Caco-2 (cell line): ENCODE measurements around the gene RTL1. TPM values are rescaled to one million over a fixed set of nuclear protein-coding genes. Genes with fewer than 3 reads are reported as not detected.
A peak's percentile ranks its signal among the peaks of the same experiment; 100 is the strongest.

Source experiments
- BruUV-seq: library from RNA; stranded (reverse); fragments of 400-500 nt; replicated peaks from 2 replicates; lab custom pipeline; 2021; lab: Mats Ljungman, UMichigan
- CTCF ChIA-PET: fragments of 300-600 bp; sonication (Branson Sonifier 250); formaldehyde crosslinking; loops from one replicate; lab custom pipeline; 2022; ENCODE audit warnings: antibody characterized with exemption; lab: Charles Lee
- POLR2A ChIA-PET: fragments of 300-600 bp; sonication (Branson Sonifier 250); formaldehyde crosslinking; loops from one replicate; lab custom pipeline; 2022; ENCODE audit warnings: antibody characterized with exemption; lab: Charles Lee
- DNase-seq, 2 experiments: peaks; one replicate each; pipeline versions ENCODE4 v3.0.0 to v3.0.0-alpha.2; 2020 to 2022
- H3K27me3 ChIP-seq: replicated peaks from 2 replicates; pipeline ENCODE4 v1.6.0; 2011; ENCODE audit warnings: low read length; ENCODE audit not compliant: control insufficient read depth, insufficient read depth
- H3K36me3 ChIP-seq: 2 replicates; pipeline ENCODE4 v1.5.1; 2011; ENCODE audit warnings: low read length; ENCODE audit not compliant: control insufficient read depth, insufficient read depth
- H3K4me1 ChIP-seq: fragments of 250-450 bp; sonication (Bioruptor Pico); 2 replicates; pipeline ENCODE4 v1.5.1; 2020; ENCODE audit warnings: mild to moderate bottlenecking
- H3K4me3 ChIP-seq: 2 replicates; pipeline ENCODE4 v1.5.1; 2011; ENCODE audit warnings: low read depth, mild to moderate bottlenecking, control low read depth, low read length
- H3K9me3 ChIP-seq: fragments of 250-450 bp; sonication (Bioruptor Pico); 2 replicates; pipeline ENCODE4 v1.5.1; 2020; ENCODE audit warnings: mild to moderate bottlenecking, moderate library complexity
- H3K27ac Mint-ChIP-seq: one replicate; pipeline ENCODE4 v1.8.0; 2022; ENCODE audit warnings: mixed read lengths; ENCODE audit not compliant: unreplicated experiment
- H3K27me3 Mint-ChIP-seq: one replicate; pipeline ENCODE4 v1.8.0; 2022; ENCODE audit warnings: mixed read lengths; ENCODE audit not compliant: insufficient read depth, unreplicated experiment
- H3K36me3 Mint-ChIP-seq: one replicate; pipeline ENCODE4 v1.8.0; 2022; ENCODE audit warnings: mild to moderate bottlenecking, mixed read lengths; ENCODE audit not compliant: insufficient read depth, unreplicated experiment
- H3K4me1 Mint-ChIP-seq: one replicate; pipeline ENCODE4 v1.8.0; 2022; ENCODE audit warnings: low read depth, mixed read lengths; ENCODE audit not compliant: unreplicated experiment
- H3K4me3 Mint-ChIP-seq: one replicate; pipeline ENCODE4 v1.8.0; 2022; ENCODE audit warnings: mild to moderate bottlenecking, moderate library complexity, mixed read lengths; ENCODE audit not compliant: unreplicated experiment
- H3K9me3 Mint-ChIP-seq: one replicate; pipeline ENCODE4 v1.8.0; 2022; ENCODE audit warnings: mixed read lengths; ENCODE audit not compliant: unreplicated experiment
- intact Hi-C: fragments of 100-400 bp; cut with micrococcal nuclease; formaldehyde crosslinking; loops from one replicate; pipeline ENCODE4 v1.10.0; 2022; ENCODE audit not compliant: unreplicated experiment
- total RNA-seq: library from RNA; stranded (reverse); gene quantifications from 2 replicates; pipeline ENCODE4 v1.2.3, GENCODE V29; 2022
- TF ChIP-seq, protein P1 (sequence below), 2 experiments: fragments of 200-600 bp in 1 of 2; IDR thresholded peaks; 1 replicate in 1 of 2; 2 replicates in 1 of 2; pipeline versions ENCODE4 v1.5.1 to v1.8.0; 2011 to 2022; ENCODE audit warnings: antibody characterized with exemption in 1 of 2, control low read depth in 1 of 2, inconsistent platforms in 1 of 2, low read depth in 1 of 2, low read length in 1 of 2, mild to moderate bottlenecking in 1 of 2, moderate library complexity in 1 of 2; ENCODE audit not compliant: insufficient read depth in 1 of 2, severe bottlenecking in 1 of 2, unreplicated experiment in 1 of 2

RTL1 gene
- total RNA-seq, 1 experiment from 2014 or later = not detected

DNA sequence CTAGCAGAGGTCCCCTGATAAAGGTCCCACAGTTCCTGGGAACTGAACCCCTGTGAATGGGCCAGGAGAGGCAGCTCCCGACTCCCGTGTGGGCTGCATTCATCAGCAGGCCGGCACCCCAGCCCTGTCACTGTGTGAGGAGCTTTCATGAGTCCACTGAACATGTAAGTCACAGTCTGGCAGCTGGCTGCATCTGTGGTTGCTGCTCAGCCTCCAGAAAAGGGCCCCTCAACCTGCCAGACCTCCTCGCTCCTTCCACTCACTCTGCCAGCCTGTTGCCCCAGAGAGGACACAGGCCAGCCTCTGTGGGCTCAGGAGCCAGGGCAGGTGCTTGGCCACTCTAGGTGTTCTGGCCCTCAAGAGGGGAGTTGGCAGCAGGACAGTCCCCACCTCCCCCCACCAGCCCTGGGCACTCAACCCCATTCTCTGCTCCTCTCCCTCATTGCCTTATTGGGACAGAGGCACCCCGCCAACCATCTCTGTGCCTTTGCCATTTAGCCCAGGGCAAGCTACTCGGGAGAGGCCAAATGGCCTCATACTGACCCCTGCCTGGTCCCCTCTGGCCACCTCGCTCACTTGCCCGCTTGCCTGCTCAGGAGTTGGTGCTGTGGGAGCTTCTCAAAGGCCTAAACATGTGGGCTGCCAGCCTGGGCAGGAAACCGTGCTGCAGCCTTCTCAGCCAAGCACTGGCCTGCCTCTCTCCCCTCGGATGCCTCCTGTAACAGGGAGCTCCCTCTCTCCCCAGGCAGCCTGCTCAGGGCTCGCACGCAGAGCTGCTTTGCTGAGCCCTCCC is 1.9 kb downstream of the RTL1 start:
- intact Hi-C loops = loop anchor here (1.0 to 10.0 kb wide), 2 partner anchors 238 to 517 kb away; no protein-coding TSS in a partner anchor
- peaks cover 9% of the 10 kb centered on the region for H3K4me1 ChIP-seq
- BruUV-seq = no TSS peak
- no peak overlapping the region for H3K27ac Mint-ChIP-seq
- H3K4me3 Mint-ChIP-seq = no peak overlapping the region
- H3K9me3 Mint-ChIP-seq = no peaks in the 10 kb centered on the region
- H3K27me3 Mint-ChIP-seq = peaks cover 17% of the 10 kb centered on the region
- TF ChIP-seq, protein P1, sequence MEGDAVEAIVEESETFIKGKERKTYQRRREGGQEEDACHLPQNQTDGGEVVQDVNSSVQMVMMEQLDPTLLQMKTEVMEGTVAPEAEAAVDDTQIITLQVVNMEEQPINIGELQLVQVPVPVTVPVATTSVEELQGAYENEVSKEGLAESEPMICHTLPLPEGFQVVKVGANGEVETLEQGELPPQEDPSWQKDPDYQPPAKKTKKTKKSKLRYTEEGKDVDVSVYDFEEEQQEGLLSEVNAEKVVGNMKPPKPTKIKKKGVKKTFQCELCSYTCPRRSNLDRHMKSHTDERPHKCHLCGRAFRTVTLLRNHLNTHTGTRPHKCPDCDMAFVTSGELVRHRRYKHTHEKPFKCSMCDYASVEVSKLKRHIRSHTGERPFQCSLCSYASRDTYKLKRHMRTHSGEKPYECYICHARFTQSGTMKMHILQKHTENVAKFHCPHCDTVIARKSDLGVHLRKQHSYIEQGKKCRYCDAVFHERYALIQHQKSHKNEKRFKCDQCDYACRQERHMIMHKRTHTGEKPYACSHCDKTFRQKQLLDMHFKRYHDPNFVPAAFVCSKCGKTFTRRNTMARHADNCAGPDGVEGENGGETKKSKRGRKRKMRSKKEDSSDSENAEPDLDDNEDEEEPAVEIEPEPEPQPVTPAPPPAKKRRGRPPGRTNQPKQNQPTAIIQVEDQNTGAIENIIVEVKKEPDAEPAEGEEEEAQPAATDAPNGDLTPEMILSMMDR (IDR thresholded peaks at IDR 0.05; ENCODE audit: insufficient read depth in 1 of 2, low read depth in 1 of 2, low read length in 1 of 2, severe bottlenecking in 1 of 2, unreplicated experiment in 1 of 2) = no peak
- H3K4me1 Mint-ChIP-seq = no peaks in the 10 kb centered on the region
- H3K9me3 ChIP-seq = no peaks in the 10 kb centered on the region
- H3K27me3 ChIP-seq = no peaks in the 10 kb centered on the region; the same call in 1 of the 2 replicates
- ChIA-PET CTCF (interaction anchor here (0.6 to 1.8 kb wide), 8 partner anchors 11 to 538 kb away, joined by 3 to 8 read pairs (median 4); no protein-coding TSS in a partner anchor), POLR2A (interaction anchor here (0.6 kb wide), 1 partner anchor 654 kb away, joined by 4 read pairs; no protein-coding TSS in a partner anchor)
- no peaks in the 10 kb centered on the region for H3K36me3 ChIP-seq
- no peak overlapping the region for H3K4me3 ChIP-seq
- DNase-seq = no peak
- no peaks in the 10 kb centered on the region for H3K36me3 Mint-ChIP-seq

- DNase-seq = peak; percentile 61 to 79
- CTCF ChIA-PET = interaction anchor here (0.6 to 1.8 kb wide), 11 partner anchors 10 to 538 kb away, joined by 3 to 8 read pairs (median 4); no protein-coding TSS in a partner anchor
These were observed 2.6 kb downstream of the RTL1 start for GRCh38 chr14:100900837-100901390.

More at GRCh38 chr14:100900837-100901390, 2.6 kb downstream of the RTL1 start:
- POLR2A ChIA-PET = interaction anchor here (0.6 kb wide), 1 partner anchor 654 kb away, joined by 4 read pairs; no protein-coding TSS in a partner anchor
- TF ChIP-seq, protein P1 (IDR thresholded peaks at IDR 0.05; ENCODE audit: insufficient read depth in 1 of 2, low read depth in 1 of 2, low read length in 1 of 2, severe bottlenecking in 1 of 2, unreplicated experiment in 1 of 2) = peak; percentile 39 to 80
- no TSS peak for BruUV-seq
- H3K9me3 Mint-ChIP-seq = no peaks in the 10 kb centered on the region
- H3K27me3 Mint-ChIP-seq = peaks cover 16% of the 10 kb centered on the region
- intact Hi-C loops = loop anchor here (1.0 to 10.0 kb wide), 5 partner anchors 46 to 516 kb away; no protein-coding TSS in a partner anchor
- H3K4me1 ChIP-seq = peaks cover 9% of the 10 kb centered on the region
- no peak overlapping the region for H3K4me3 ChIP-seq
- H3K4me1 Mint-ChIP-seq = no peaks in the 10 kb centered on the region
- no peaks in the 10 kb centered on the region; the same call in 1 of the 2 replicates for H3K27me3 ChIP-seq
- peak overlapping the region; percentile 65 for H3K4me3 Mint-ChIP-seq
- H3K36me3 ChIP-seq = no peaks in the 10 kb centered on the region
- H3K36me3 Mint-ChIP-seq = no peaks in the 10 kb centered on the region
- no peaks in the 10 kb centered on the region for H3K9me3 ChIP-seq
- no peak overlapping the region for H3K27ac Mint-ChIP-seq
